AG04450 (cell line): ENCODE measurements around the gene SERTAD2. TPM values are rescaled to one million over a fixed set of nuclear protein-coding genes. Genes with fewer than 3 reads are reported as not detected.

ENCODE experiments used
- CTCF ChIA-PET: fragments of 300-600, 350-600 bp; formaldehyde crosslinking; extraction: SDS; loops from one replicate; lab custom pipeline; 2022; ENCODE audit warnings: antibody characterized with exemption, inconsistent platforms; lab: Charles Lee
- POLR2A ChIA-PET: fragments of 350-600 bp; formaldehyde crosslinking; extraction: SDS; loops from one replicate; lab custom pipeline; 2021; ENCODE audit warnings: antibody characterized with exemption, inconsistent platforms; lab: Yijun Ruan, JAX
- DNase-seq: peaks from one replicate; pipeline ENCODE4 v3.0.0-alpha.2; 2011; ENCODE audit warnings: low read depth, low spot score
- H3K27ac ChIP-seq: one replicate; pipeline ENCODE4 v1.5.1; 2012; ENCODE audit warnings: low read depth, low read length, control low read depth
- H3K27me3 ChIP-seq: one replicate; pipeline ENCODE4 v1.6.0; 2012; ENCODE audit warnings: low read length; ENCODE audit not compliant: control insufficient read depth, insufficient read depth
- H3K4me3 ChIP-seq: 2 replicates; pipeline ENCODE4 v1.5.1; 2011; ENCODE audit warnings: mild to moderate bottlenecking, low read depth, low read length, control low read depth
- H3K9me3 ChIP-seq: 2 replicates; pipeline ENCODE4 v1.5.1; 2012; ENCODE audit warnings: low read length; ENCODE audit not compliant: control insufficient read depth, insufficient read depth
- CTCF ChIP-seq: IDR thresholded peaks from 2 replicates; pipeline ENCODE4 v1.5.1; 2011; ENCODE audit warnings: low read depth, low read length, control low read depth, inconsistent platforms
- polyA plus RNA-seq: library from polyadenylated mRNA; depleted of rRNA; stranded (reverse); fragments of >200 nt; gene quantifications from 2 replicates; pipeline ENCODE4 v1.2.3, GENCODE V29; 2011

The SERTAD2 gene
- polyA plus RNA-seq, 1 experiment, result 10.1 TPM

GRCh38 chr2:64631771-64632170, 21.9 kb downstream of the SERTAD2 start:
- Histone ChIP-seq H3K27me3 (peaks cover 2% of the 10 kb centered on the region), H3K4me3 (no peak overlapping the region), H3K9me3 (no peaks in the 10 kb centered on the region), H3K27ac (no peak overlapping the region)
- TF ChIP-seq CTCF, result no peak
- ChIA-PET POLR2A (interaction anchor here (1.1 kb wide), 1 partner anchor 17 kb away, joined by 4 read pairs; no protein-coding TSS in a partner anchor), CTCF (interaction anchor here (1.0 to 3.9 kb wide), 5 partner anchors 12 to 106 kb away, joined by 3 to 35 read pairs (median 3); no protein-coding TSS in a partner anchor)
- no peak for DNase-seq

- ChIA-PET CTCF (interaction anchor here (0.9 to 1.4 kb wide), 3 partner anchors 13 to 236 kb away, joined by 3 to 4 read pairs (median 4); no protein-coding TSS in a partner anchor), POLR2A (interaction anchor here (0.6 to 1.1 kb wide), 2 partner anchors 16 to 36 kb away, joined by 3 to 4 read pairs; no protein-coding TSS in a partner anchor)
- no peak for TF ChIP-seq CTCF
- Histone ChIP-seq H3K4me3 (no peak overlapping the region), H3K27ac (no peak overlapping the region), H3K27me3 (peaks cover 2% of the 10 kb centered on the region), H3K9me3 (no peaks in the 10 kb centered on the region)
- no peak for DNase-seq
Measured at GRCh38 chr2:64630752-64631151, 23.0 kb downstream of the SERTAD2 start.

- no peak for DNase-seq
- no peak for TF ChIP-seq CTCF
- POLR2A ChIA-PET, result interaction anchor here (0.9 kb wide), 1 partner anchor 24 kb away, joined by 3 read pairs; the partner anchor contains the start of gene SERTAD2
- Histone ChIP-seq H3K27me3 (peaks cover 2% of the 10 kb centered on the region), H3K4me3 (no peak overlapping the region), H3K27ac (no peak overlapping the region), H3K9me3 (no peaks in the 10 kb centered on the region)
- CTCF ChIA-PET, result interaction anchor here (0.6 to 1.8 kb wide), 3 partner anchors 8 to 243 kb away, joined by 4 read pairs; no protein-coding TSS in a partner anchor
Measured at GRCh38 chr2:64629875-64630274, 23.8 kb downstream of the SERTAD2 start.

- H3K27me3 ChIP-seq, result peaks cover 2% of the 10 kb centered on the region
- no peak overlapping the region for H3K4me3 ChIP-seq
- ChIA-PET CTCF (interaction anchor here (0.6 to 1.8 kb wide), 3 partner anchors 8 to 244 kb away, joined by 4 read pairs; no protein-coding TSS in a partner anchor), POLR2A (interaction anchor here (0.9 kb wide), 1 partner anchor 24 kb away, joined by 3 read pairs; the partner anchor contains the start of gene SERTAD2)
- no peak overlapping the region for H3K27ac ChIP-seq
- TF ChIP-seq CTCF, result no peak
- H3K9me3 ChIP-seq, result no peaks in the 10 kb centered on the region
- no peak for DNase-seq
Measured at GRCh38 chr2:64629329-64629781, 24.4 kb downstream of the SERTAD2 start.
